AML-193 (cell line): ENCODE measurements around the gene RRP1.
A peak's percentile ranks its signal among the peaks of the same experiment; 100 is the strongest.

Experiments
- DNase-seq, 2 experiments: peaks; one replicate each; lab custom pipeline; 2025; lab: John Stamatoyannopoulos, UW

Gene RRP1

DNA sequence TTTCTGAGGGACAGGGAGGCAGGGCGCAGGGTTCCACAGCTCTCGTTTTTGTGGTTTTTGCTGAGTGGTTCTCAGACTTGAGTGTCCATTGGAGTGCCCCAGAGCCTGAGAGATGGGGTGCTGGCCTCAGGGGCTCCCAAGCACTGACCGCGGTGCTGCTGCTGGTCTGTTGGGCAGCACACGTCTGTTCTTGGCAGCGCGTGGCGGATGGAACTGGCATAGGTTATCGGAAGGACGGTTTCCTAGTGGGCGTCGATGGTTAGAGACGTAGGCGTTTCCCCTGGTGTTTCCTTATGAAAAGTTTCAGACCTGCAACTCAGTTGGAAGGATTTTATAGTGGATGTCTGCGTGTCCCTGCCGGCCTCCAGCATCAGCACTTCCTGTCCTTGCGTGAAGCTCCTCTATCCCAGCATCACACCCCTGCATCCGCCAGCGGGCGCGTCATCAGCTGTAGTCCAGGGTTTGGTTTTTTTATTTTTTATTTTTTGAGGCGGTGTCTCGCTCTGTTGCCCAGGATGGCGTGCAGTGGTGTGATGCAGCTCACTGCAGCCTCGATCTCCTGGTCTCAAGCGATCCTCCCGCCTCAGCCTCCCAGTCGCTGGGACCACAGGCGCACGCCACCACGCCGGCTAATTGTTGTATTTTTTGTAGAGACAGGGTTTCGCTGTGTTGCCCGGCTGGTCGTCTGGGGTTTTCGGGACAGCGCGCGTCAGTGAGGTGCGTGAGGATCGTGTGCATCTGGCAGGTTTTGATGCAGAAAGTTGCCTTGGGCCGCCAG is 11.8 kb downstream of the RRP1 start:
- no peak for DNase-seq

DNA sequence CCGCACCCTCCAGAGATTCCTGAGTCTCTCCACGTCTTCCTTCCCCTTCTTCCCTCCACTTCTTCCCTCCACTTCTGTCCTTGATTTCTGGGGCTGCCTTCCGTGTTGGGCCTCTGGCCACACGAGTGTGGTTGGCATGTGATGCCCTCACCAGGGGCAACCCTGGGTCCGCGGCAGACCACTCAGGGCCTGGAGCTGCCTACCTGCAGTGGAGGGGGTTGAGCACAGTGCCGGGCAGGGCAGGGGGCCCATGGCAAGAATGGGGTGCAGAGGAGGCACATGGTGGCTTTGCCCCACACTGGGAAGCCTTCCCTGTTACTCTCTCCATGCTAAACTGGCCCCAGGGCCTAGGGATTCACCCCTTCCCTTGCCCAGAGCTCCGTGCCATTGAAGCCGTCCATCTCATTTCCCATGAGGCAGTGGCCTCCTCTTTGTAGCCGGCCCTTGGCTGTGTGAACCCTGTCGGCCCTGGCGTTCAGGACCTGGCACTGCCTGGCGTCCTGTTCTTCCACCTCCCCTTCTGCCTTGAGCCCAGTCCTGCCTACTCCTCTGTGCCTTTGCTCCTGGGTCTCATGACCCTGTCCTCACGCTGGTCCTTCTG is 13.4 kb downstream of the RRP1 start:
- no peak for DNase-seq

DNA sequence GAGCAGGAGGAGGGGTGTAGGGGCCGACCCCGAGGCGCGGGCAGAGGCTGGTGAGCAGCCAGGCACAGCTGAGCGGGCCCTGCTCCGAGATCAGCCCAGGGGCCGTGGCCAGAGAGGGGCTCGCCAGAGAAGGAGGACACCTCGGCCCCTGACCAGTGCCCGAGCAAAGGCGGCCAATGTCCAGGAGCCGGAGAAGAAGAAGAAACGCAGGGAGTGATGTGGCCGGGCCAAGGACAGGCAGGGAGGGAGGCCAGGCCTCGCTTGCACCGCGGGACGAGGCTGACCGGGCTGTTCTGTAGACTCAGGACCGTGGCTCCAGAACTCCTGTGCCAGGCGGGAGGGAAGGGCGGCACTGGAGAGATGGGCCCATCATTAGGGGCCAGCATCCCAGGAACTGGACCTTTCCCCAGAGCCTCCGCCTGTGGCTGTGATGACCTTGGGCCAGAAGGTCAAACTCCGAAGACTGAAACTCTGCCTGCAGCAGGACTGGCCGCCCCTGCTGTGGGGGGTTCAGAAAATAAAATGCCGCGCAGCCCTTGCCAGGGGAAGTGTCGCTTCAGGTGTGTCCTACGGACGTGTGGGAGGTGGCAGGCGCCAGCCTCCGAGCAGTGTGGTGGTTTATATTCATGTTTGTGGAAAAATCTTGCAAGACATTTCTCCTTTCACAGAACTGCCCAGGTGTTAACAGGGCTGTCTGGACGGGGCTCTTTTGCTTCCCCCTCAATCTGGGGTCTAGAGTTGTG is 14.4 kb downstream of the RRP1 start:
- DNase-seq, result no peak

DNA sequence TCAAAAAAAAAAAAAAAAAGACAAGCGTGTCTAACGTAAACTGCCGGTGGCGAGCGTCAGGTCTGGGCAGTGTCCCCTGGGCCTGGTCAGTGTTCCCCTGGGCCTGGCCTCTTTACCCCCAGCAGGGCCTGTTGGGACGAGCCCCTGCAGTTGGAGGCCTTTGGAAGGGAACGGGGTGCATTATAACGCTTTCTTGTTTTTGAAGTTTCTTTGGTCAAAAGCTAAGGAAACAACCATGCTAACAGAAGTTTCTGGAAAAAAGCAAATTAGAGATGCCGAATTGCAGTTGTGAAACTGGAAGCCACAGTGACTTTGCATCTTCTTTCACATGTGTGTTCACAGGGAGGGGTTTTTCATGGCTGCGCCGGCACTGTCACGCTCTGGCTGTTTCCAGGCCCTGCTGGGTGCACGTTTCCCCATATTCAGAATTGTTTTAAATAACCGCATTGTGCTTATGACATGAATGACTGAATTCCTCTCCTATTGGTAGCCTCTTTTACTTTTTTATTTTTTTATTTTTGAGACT is 16.0 kb downstream of the RRP1 start:
- DNase-seq, result peak in 1 of 2 experiments; percentile 6

DNA sequence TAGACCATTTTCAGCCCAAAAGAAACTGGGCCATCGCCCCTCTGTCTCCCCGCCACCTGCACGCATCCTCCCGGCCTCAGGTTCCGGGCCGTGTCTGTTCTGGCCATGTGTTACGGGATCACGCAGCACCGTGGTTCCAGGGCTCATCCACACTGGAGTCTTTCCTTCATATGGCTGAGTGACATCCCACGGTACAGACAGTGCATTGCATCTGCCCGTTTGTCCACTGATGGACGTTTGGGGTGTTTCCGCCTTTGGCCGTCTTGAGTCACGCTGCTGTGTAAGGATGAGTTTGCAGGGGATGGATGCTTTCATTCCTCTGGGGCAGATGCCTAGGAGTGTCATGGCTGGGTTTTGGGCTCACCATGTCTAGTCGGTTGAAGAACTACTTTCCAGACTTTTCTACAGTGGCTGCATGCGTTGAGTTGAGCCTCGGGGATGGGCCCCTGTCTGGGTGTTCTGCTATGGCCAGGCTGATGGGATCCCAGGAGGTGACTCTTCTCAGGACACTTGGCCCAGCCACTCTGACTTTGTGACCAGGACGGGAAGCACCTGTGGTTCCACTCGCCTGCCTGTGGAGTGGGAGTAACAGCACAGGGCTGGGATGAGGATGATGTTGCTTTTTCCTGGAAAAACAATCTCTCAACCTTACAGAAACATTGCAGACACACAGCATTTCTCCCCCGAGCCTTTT is 16.8 kb downstream of the RRP1 start:
- no peak for DNase-seq

DNA sequence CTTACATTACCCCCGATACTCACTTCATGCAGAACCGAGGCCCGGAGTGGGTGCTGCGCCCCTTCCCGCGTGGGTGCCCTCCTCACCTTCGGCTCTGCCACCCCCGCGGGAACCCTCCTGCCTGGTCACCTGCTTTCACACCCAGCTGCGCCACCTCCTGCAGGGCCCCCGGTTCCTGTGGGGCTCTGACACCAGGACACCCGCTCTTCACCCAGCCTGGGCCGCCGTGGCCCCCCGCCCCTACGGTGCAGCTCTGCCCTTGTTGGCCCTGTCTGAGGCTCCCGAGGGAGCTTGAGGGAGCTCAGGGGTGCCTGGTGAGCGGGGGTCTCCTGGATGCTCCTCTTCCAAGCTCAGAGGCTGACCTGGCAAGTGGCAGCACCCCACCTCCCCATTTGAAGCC is 19.0 kb downstream of the RRP1 start:
- DNase-seq, result no peak

DNA sequence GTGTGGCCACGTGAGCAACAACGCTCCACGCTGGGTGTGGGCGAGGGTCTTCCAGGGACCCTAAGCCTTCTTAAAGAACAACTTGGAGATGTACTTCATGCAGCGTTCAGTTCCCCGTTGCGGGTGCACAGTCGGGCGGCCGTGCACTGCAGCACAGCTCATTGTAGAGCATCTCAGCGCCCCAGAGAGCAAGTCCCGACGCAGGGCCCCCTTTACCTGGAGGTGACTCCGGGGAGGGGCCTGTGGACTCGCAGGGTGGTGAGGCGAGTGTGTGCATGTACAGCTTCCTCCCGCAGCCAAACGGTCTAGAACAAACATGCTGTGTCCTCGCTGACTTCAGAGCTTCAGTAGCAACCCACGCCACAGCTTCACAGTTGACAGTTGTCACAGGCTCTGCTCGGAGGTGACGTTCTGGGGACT is 19.5 kb downstream of the RRP1 start:
- DNase-seq, result no peak

DNA sequence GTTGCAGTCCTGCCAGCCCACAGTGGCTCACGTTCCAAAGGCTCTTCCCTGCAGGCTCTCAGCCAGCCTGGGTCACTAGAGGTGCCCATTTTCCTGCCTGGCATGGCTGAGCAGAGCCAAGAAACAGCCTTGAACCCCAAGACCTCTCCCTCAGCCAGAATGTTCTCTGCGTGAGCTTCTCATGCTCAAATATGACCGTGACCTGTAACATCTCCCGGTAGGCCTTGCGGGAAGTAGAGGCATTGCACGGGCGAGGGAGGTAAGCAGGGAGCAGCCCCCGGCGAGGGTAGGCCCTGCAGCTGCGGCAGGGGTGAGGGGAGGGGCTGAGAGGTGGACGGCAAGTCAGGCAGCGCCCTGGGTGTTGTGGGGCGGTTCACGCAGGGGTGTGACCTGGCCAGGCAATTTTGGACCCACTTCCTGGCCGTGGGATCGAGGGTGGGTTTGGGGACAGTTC is 20.0 kb downstream of the RRP1 start:
- DNase-seq, result no peak

DNA sequence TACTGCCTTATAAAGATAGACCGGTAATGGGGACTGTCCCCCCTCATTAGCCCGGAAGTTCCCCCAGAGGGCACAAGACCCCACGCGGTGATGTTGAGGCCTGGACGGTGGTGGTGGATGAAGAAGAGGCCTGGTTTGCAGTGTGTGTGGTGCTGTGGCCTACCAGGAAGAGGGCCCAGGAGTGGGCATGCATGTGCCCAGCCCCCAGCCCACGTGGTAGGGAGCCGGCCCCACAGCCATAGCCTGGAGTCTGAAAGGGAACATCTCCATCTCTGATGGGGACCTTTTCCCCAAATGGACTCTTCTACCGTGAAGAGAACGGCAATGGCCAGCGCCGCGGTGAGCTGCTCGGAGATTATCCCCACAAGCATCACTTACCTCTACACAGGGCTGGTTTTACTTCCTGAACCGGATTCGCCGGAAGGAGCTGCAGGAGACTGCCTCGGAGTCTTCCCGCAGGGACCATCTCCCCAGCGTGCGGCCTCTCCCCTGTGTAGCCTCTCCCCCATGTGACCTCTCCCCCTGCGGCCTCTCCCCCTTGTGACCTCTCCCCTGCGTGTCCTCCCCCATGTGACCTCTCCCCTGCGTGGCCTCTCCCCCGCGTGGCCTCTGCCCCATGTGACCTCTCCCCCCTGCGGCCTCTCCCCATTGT is 20.6 kb downstream of the RRP1 start:
- DNase-seq, result no peak

DNA sequence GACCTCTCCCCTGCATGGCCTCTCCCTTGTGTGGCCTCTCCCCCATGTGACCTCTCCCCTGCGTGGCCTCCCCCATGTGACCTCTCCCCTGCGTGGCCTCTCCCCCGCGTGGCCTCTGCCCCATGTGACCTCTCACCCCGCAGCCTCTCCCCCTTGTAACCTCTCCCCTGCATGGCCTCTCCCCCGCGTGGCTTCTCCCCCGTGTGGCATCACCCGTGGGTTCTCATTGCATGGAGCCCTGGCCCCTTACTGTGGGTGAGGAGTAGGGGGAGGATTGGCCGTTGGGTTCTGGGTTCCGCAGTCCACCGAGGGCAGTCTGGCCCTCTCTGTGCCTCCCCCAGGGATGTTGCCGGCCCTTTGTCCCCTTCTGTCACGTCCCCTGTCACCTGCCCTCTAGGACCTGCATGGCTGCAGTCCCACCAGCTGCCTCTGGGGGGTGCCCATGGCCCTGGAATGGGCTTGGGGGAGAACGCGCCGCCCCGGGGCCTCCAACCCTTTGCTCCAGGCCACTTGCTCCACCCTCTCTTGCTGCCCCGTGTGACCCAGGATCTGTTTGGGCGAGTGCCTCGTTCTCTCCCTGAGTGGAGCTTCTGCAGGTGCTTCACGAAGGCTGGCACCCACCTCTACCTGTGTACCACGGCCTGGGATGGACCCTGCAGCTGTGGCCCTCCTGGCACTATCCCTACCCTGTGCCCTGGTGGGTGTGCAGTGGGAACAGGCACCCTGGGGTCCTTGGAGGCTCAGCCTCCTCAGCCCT is 21.3 kb downstream of the RRP1 start:
- DNase-seq, result peak; percentile 51 to 52

DNA sequence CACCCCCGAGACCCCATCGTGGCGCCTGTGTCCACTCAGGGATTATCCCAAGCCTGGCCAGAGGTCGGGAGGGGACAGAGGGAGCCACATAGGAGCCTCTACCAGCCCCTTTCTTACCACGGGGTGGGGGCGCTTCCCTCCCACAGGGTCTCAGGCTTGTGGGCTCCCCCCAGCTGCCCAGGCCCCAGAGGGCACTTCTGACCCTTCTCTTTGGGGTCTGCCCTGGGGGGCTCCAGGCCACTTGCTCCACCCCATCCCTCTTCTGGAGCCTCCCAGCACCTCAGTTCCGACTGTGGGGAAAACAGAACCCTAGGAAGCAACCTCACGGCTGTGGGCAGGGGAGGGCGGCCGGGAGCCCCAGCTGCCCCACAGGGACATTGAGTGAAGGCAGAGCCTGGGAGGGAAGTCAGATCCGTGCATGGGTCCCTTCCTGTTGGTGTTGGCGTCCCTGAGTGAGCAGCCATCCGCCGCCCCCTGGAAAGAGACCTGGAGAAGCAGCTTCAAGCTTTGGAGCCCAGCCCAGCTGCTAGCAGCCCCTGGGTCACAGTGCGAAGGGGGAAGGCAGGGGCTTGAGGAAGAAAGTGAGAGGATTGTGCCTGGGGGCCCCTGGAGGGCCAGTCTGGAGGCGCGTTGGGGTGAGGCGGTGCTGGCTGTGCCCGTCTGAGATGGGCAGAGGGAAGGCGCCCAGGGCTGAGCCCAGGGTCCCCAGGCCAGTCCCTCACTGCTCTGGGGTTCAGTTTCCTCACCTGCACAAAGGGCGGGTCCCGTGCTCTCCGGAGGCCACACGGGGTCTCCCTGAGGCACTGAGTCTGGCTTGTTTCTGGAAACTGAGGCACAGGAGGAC is 22.1 kb downstream of the RRP1 start:
- DNase-seq, result no peak

DNA sequence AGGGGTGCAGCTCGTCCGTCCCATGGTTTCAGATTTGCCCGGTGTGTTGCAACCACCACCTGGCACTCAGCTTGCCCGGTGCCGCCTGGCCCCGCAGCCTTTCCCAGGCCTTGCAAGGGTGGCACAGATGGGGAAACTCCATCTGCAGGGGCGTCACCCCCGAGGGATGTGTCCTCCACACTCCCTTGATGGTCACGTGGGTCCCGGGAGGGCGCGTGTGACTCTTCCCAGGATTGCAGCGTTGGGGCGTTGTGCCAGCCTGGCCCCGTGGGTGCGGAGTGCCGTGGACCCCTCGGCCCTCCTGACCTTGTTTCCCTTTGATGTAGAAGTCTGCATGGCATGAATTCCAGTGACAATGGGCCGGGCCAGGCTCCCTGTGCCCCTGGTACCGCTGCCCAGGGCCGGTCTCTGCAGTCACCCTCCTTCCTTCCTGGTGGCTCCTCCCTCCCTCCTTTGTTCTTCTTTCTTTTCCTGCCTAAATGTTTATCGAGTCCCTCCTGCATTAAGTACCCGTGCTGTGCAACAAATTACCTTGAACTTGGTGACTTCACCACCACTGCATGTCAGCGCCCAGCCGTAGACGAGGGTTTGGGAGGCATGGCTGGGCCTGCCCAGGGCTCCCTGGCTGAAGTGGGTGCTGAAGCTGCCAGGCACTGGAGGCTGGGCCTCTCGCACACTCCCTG is 22.9 kb downstream of the RRP1 start:
- no peak for DNase-seq

DNA sequence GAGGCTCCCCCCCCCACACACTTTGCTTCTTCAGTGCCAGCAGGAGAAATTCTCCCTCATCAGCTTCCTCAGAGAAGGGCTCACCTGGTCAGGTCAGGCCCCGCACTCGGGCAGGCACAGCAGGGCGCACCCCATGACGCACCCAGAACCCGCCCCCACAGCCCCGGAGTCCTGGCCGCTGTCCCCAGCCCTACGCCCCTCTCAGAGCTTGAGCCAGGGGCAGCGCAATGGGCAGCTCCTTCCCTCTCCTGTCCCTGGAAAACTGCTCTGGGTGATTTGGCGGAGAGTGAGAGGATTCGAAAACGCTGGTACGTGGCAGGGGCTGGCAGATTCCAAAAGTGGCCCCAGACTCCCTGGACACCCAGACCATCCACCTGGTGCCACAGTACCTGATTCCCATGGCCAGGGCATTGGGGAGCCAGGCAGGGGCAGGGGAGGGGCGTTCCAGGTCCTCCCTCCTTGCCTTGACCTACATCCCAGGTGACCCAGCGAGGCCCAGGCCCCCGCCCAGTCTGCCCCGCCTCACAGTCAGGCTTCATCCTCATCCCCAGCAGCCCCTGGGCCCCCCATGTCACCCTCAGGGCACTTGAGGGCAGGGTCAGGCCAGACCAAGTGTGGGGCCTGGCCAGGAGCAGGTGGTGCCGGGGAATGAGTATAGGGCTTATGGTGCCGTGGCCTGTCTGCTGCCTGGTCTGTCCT is 23.7 kb downstream of the RRP1 start:
- no peak for DNase-seq

DNA sequence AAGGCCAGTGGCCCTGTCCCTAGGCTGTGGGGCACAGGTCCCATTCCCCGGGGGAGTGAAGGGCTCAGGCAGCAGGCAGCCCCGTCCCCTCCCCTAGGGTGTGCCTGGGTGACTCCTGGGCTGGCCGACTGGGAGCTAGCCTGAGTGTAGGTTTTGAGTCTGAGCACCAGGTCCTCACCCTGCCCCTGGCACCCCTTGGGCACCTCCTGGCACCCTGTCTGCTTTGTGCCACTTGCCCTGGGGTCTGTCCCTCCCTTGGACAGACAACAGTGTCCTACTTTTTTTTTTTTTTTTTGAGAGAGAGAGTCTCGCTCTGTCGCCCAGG is 24.2 kb downstream of the RRP1 start:
- no peak for DNase-seq

DNA sequence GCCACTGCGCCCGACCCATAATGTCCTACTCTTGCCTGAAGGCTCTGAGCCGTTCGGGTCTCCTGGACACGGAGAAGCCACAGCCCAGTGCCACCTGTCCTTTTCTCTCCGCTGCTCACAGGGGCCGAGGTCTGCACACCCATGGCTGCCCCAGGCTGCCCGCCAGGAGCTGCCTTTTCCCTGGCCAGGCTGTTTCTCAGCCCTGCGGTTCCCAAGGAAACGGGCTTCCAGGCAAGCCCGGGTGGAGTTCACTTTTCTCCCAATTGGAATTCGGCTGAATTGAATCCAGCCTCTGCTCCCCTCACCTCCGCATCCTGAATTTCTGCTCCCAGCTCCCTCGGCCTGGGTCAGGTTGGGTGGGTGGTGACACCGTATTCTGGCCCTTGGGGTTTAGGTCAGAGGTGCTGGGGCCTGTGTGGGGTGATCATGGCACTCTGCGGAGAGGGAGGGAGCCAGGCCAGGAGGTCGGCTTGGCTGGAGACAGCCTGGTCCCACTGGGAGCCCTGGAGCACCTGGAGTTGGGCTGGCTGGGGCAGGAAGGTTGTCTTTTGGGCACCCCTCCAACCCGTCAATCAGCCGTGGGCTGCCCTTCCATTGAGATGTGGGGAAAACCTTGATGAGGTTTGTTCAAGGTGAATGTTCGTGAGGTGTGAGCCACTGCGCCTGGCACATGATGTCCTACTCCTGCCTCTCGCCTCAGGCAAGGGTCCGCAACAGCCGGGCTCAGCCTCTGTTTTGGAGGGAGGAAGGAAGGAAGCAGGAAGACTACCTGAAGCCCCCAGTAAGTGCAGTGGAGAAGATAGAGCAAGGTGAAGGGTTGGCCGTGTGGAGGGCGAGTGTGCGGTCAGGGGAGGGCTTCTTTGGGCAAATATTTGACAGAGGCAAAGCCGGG is 25.1 kb downstream of the RRP1 start:
- DNase-seq, result no peak

DNA sequence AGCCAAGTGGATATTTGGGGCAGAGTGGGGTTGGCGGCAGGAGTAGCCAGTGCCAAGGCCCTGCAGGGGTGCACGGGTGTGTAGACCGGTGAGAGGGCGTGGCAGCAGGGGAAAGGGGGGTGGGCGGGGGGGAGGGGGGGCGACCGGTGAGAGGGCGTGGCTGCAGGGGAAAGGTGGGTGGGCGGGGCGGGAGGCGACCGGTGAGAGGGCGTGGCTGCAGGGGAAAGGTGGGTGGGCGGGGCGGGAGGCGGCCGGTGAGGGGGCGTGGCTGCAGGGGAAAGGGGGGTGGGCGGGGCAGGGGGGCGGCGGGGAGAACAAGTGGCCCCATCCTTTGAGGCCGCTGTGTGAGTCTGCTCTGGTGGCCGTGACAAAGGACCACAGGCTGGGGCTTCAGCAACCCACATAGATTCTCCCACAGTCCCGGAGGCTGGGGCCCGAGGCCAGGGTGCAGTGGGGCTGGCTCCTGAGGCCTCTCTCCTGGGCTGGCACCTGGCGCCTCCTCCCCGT is 25.8 kb downstream of the RRP1 start:
- no peak for DNase-seq

DNA sequence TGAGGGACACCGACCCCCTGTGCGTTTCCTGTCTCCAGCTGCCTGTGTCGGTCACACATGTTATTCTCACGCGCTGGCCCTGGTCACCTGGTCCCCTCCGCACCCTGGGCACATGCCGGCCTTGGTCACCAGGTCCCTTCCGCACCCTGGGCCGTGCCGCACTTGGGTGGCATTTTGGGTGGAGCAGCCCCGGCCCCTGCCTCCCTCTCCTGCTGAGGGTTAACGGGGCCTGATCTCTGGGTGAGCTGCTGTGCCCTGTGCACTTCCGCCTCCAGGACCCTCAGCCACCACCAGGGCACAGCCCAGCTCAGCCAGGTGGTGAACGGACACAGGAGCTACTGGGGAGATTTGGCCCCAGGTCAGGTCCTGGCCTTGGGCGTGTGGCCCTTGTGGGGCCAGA is 26.6 kb downstream of the RRP1 start:
- DNase-seq, result no peak

DNA sequence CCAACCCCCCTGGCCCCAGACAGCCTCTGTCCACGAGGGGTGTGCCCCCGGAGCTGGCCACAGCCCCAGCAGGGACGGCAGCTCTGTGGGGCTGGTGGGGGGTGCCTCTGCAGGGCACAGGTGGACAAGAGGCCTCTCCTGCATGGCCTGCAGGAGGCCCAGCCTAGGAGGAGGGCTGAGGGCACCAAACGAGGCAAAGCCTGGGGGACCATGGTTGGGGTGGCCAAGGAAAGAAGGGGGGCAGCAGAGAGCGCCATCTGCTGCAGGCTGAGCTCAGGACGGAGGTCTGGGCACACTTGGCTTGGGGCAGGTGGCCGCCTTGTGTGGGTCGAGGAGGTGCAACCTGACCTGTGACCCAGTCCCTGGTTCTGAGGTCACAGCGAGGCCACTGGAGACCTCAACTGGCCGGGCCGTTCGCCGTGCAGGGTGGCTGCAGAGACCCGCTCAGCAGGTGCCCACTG is 27.3 kb downstream of the RRP1 start:
- no peak for DNase-seq
